ENCODE results near the gene KDM6B. TPM values are rescaled to one million over a fixed set of nuclear protein-coding genes. Genes with fewer than 3 reads are reported as not detected.

Gene KDM6B
- total and polyA plus RNA-seq, 12 donors, result 5.2 to 35.4 (median 25.3) TPM

GRCh38 chr17:7823581-7824001 is 10.4 kb upstream of the KDM6B start:
- 86 to 90% methylated on average over 20 of the region's 20 CpGs for WGBS, 2 donors

GRCh38 chr17:7824021-7824924 is 9.7 kb upstream of the KDM6B start:
- intact Hi-C loops (cut with DNase I), result loop anchor here in 8 of 10 donors (5.0 to 10.0 kb wide), 8 partner anchors 33 to 168 kb away; partner anchors contain the start of genes CYB5D1 (in 2 of the 8), NAA38 (in 2 of the 8) and TMEM88 (in 2 of the 8)
- H3K27ac ChIP-seq, result no peak overlapping the region
- H3K9me3 ChIP-seq, result no peaks in the 10 kb centered on the region
- H3K27me3 ChIP-seq, result peaks cover 0 to 5% (median 0%) of the 10 kb centered on the region in 7 donors
- TF ChIP-seq CTCF (IDR thresholded peaks at IDR 0.05), result no peak
- H3K4me1 ChIP-seq, result peaks cover 0 to 7% (median 0%) of the 10 kb centered on the region in 9 donors
- DNase-seq, result no peak
- no peak for ATAC-seq
- H3K4me3 ChIP-seq, result no peak overlapping the region
- WGBS, 2 donors, result 88 to 89% methylated on average over 9 of the region's 9 CpGs
- H3K36me3 ChIP-seq, result no peaks in the 10 kb centered on the region

More at GRCh38 chr17:7823581-7824001, 10.4 kb upstream of the KDM6B start:
- no peak overlapping the region for H3K27ac ChIP-seq
- no peak for TF ChIP-seq CTCF (IDR thresholded peaks at IDR 0.05)
- no peaks in the 10 kb centered on the region for H3K9me3 ChIP-seq
- H3K4me3 ChIP-seq, result no peak overlapping the region
- ATAC-seq, result no peak
- intact Hi-C loops (cut with DNase I), result loop anchor here (2.0 to 10.0 kb wide), 11 partner anchors 34 to 169 kb away; partner anchors contain the start of genes CYB5D1 (in 2 of the 10), NAA38 (in 2 of the 10), TMEM88 (in 2 of the 10) and CHD3 (in 1 of the 10)
- DNase-seq, result no peak
- peaks cover 0 to 5% (median 0%) of the 10 kb centered on the region in 7 donors for H3K27me3 ChIP-seq
- H3K36me3 ChIP-seq, result no peaks in the 10 kb centered on the region
- peaks cover 0 to 7% (median 0%) of the 10 kb centered on the region in 9 donors for H3K4me1 ChIP-seq

GRCh38 chr17:7825206-7825990 is 8.6 kb upstream of the KDM6B start:
- ATAC-seq (peak in 1 of 8 donors; percentile 20), DNase-seq (no peak)
- Histone ChIP-seq H3K9me3 (no peaks in the 10 kb centered on the region), H3K4me1 (peaks cover 0 to 7% (median 0%) of the 10 kb centered on the region in 9 donors), H3K27me3 (peaks cover 0 to 5% (median 0%) of the 10 kb centered on the region in 7 donors), H3K4me3 (no peak overlapping the region), H3K27ac (no peak overlapping the region), H3K36me3 (no peaks in the 10 kb centered on the region)
- TF ChIP-seq CTCF (IDR thresholded peaks at IDR 0.05), result peak in 4 of 9 donors; percentile 23 to 29 (median 26)
- 40 to 44% methylated on average over 12 of the region's 12 CpGs for WGBS, 2 donors
- intact Hi-C loops (cut with DNase I), result loop anchor here in 4 of 10 donors (10.0 kb wide), 2 partner anchors 69 to 159 kb away; no protein-coding TSS in a partner anchor

GRCh38 chr17:7830616-7831015 is 3.4 kb upstream of the KDM6B start:
- Histone ChIP-seq H3K36me3 (no peaks in the 10 kb centered on the region), H3K4me1 (peaks cover 0 to 12% (median 7%) of the 10 kb centered on the region in 9 donors), H3K27me3 (peaks cover 0 to 5% (median 0%) of the 10 kb centered on the region in 7 donors), H3K4me3 (no peak overlapping the region), H3K9me3 (no peaks in the 10 kb centered on the region), H3K27ac (no peak overlapping the region)
- WGBS, 2 donors, result 88 to 92% methylated on average over 8 of the region's 8 CpGs
- intact Hi-C loops (cut with DNase I), result loop anchor here in 2 of 10 donors (5.0 to 10.0 kb wide), 3 partner anchors 57 to 324 kb away; partner anchors contain the start of genes CHD3 (in 1 of the 2) and PER1 (in 1 of the 2)
- ATAC-seq (no peak), DNase-seq (no peak)
- no peak for TF ChIP-seq CTCF (IDR thresholded peaks at IDR 0.05)

Measured in heart right ventricle (tissue), 16 donors.